Stimulated activated CD4-positive, alpha-beta T cell treated with anti-CD3 and anti-CD28 coated beads, Interleukin-1b, Interleukin-23, amount 100 ng/mL, for 24 hours (primary cell): ENCODE measurements around the gene CCRL2.
A peak's percentile ranks its signal among the peaks of the same experiment; 100 is the strongest.
"Not testable (repeated sequence)": the region's sequence is repeated elsewhere in the genome, so short reads cannot be mapped to it uniquely, and the experiment has no call there.

Experiments
- DNase-seq, 4 experiments: peaks; one replicate each; pipeline ENCODE4 v3.0.0-alpha.2; 2020; ENCODE audit warnings: low read depth in 4 of 4, low spot score in 1 of 4

The CCRL2 gene

DNA sequence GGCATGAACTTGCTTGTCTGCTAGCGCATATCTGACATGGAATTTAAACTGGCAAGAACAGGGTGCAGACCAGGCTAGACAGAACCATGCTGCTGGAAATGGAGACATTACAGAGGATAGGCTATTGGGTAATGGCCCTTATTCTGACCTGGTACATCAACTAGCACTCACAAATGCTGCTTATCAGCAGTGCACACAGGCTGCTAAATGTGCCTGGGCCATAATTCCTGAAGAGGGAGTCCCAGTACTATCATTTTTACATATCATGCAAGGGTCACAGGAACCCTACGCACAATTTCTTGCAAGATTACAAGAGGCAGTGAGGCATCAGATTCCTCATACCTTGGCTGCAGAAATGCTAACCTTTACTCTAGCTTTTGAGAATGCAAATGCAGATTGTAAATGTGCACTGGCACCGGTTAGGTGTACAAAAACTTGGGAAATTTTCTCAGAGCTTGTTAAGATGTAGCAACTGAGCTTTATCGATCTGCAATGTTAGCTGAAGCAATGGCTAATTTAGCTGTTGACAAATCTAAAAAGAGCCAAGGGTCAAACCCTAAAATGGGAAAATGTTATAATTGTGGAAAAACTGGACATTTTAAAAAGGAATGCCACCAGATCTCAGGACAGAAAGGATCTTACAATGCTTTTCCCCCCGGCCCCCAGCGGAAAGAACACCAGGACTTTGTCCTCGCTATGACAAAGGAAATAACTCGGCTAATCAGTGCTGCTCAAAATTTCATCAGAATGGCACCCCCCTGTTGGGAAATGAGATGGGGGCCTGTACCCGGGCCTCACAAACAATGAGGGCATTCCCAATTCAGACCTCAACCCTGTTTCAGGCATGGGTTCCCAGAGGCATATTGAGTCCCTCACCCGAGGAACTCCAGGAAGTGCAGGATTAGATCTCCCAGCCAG, 21.1 kb downstream of the CCRL2 start:
- no peak for DNase-seq

DNA sequence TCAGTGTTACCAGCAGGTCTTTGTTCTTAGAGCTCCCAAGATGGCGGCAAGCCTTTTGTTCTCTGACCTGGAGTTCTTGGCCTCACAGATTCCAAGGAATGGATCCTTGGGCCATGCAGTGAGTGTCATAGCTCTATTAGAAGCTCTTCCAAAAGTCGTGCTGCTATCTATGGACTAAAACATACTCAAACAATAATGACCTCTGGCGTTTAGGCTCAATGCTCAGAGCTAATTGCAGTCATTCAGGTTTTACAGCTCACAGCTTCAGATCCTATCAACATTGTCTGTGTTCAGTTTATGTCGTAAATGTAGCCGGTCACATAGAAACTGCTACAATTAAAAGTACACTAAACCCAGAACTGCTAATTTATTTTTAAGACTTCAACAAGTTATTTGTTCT, 22.2 kb downstream of the CCRL2 start:
- no peak for DNase-seq

DNA sequence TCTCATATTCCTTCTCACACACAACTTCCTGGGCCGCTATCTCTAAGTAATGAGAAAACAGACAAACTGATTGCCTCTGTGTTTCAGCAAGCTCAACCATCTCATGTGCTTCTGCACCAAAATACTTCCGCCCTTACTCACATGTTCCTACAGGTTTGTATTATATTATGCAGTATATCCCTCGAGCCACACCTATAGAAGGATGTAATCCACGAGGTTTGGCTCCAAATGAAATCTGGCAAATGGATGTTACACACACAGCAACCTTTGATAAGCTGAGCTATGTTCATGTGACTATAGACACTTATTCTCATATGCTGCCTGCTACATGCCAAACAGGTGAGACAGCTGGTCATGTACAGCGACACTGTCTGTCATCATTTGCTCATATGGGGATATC, 22.6 kb downstream of the CCRL2 start:
- no peak for DNase-seq

DNA sequence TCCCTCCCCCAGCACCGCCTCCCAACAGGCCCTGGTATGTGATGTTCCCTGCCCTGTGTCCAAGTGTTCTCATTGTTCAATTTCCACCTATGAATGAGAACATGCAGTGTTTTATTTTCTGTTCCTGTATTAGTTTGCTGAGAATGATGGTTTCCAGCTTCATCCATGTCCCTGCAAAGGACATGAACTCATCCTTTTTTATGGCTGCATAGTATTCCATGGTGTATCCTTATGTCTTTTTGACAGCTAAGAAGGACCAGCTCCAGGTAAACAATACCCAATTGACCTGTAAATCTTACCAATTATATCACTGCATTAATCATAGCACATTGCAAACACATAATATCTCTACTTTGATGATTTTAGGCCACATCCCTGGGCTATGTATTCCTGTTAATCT, 23.8 kb downstream of the CCRL2 start:
- not testable (repeated sequence) for DNase-seq

DNA sequence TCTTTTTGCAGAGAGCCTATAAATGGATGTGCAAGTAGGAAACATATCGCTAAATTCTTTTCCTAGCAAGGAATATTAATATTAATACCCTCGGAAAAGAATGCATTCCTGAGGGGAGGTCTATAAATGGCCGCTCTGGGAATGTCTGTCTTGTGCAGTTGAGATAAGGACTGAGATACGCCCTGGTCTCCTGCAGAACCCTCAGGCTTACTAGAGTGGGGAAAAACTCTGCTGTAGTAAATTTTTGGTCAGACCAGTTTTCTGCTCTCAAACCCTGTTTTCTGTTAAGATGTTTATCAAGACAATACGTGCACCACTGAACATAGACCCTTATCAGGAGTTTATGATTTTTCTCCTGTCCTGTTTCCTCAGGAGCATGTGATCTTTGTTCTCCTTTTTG, 24.8 kb downstream of the CCRL2 start:
- not testable (repeated sequence) for DNase-seq

DNA sequence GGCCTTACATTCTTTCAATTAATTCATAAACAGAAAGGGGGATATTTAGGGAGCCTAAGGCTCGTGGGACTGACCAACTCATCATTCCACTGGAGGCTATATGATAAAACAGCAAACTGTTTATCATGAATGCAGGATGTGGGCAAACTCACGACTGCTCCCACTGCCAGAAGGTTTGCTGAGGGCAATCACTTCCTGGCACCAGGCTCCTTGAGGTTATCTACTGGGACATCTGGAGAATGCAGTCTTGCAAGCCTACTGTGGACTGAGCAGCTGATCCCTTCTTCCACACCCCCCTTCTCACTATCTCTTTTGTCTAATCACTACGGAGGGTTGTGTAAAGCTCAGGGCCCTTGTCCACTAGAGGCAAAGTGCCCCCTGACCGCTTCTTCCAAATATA, 26.1 kb downstream of the CCRL2 start:
- DNase-seq = not testable (repeated sequence)

DNA sequence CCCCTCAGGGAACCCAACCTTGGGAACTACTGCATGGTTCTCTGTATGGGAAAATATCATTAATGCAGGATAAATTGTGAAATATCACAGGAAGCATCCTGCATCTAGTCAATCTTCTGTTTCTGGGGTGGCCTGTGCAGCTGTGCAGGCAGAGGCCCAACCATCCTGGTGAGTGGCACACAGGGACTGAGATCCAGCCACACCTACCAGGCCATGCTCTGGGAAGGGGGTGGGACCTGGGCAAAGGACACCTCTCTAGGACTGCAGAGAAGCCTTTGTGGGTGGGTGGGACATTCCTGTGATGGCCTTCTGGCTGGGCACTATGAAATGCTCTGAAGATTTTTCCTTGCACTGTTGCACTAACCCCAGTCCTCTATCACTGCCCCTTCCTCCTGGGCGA, 26.8 kb downstream of the CCRL2 start:
- DNase-seq = no peak

DNA sequence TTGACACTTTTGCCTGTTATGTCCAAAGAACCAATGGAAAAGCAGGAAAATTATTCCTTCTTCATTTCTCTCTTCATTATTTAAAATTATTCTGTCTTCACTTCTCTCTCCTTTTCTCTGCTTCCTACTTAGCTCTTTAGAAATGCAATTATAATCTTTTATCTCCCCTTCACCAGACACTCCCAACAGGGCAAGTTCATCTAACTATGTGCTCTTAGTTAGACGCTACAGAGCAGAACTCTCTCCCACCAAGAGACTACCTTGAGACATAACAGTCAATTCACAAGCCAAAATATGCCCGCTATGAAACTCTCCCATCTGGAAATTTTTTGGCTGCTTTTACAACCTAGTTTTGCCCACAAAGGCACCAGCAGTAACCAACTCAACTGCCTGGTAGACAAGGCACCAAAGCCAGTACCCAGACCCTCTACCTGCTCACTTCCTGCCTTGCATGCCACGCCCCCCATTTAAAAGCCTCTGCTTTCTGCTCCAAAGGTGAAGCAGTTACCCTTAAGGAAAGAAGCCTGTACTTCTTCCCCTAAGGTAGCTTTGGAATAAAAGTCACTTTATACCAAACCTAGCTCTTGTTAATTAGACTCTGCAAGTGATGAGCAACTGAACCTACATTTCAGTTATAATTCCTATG, 28.1 kb downstream of the CCRL2 start:
- no peak for DNase-seq

DNA sequence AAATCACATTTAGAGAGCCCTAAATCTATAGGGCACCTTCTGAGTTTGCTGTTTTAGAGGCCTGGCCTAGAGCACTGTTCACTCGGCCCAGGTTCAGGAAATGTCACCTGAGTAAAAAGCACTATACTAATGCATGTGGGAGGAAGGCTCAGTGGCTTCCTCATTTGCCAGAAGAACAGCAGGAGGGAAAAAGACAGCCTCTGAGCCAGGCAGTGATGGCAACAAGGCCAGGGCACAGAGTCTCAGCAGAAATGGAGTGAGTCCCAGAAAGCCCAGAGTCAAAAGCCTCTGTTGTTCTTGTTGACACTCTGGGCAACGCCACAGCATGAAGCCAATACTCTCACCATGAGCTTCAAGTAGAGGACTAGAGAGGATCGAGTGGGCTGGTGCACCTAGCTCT, 31.8 kb downstream of the CCRL2 start:
- DNase-seq = no peak

DNA sequence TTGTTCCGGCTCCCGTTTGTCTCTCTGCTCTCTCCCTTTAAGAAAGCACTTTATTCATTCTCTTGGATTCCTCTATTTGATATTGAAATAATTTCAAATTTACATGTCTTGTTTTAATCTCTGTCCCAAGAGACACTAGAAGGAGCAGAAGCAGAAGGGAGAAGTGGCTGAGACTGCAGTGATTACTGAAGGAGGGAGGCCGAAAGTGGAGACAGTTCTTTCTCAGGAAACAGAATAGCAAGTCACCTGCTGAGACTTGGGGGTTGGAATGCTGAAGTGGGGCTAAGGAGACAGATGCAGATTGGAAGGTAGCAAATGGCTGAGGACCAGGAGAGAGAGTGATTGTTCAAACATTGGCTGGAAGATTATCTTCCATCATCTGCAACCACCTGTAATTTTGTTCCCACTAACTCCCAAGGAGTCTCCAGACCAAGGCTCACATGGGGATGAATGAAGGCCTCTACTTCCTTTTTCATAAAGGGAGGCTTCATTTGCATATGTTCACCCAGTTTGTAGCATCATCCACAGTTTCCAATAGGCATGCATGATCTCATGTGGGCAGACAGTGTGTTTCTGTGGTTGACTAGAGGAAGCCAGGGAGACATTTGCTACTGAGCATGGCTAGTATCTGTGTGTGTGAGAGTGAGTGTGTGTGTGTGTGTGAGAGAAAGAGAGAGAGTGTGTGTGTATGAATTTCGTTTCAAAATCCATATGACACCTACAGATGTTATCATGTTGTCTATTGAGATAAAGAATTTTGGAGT, 33.7 kb downstream of the CCRL2 start:
- peak in 1 of 4 experiments; percentile 4 for DNase-seq

DNA sequence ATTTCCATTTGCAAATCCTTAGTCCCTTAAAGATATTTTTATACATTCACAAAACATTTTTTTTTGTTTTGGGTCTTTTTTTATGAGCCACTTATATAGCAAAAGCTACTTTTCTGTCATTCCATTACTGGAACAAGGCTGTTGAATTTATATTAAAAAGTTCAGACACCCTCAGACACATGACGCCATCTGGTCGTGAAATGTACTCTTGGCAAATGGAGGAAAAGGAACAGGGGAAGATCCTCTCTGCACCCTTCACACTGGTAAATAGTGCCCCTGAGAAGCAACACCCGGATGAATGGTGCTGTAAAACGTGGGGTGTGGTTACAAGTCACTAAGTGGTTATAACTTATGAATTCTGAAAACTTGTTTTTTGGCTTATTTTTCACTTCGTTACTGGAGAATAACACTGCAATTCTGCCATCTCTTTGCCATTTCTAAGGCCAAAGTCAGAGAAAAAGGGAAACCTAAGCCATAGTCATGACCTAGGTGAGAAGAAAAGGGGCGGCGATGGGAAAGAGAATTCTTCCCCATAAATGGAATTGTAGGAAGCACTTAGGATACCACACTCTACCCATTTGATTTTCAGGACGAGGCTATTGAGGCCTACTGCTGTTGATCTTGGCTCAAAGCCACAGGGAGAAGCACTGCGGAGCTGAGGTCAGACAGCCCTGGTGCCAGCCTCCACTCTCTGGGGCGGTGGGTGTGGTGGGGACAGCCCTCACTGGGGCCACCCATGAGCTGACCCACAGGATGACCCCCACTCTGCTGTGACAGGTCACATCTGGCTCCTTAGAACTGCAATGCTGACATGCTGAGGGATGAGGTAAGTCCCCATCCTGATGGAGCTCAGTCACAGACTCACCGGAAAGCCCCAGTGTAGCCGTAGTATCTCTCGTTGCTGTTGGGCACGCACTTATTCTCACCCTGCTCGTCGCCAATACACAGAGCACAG, 35.8 kb downstream of the CCRL2 start:
- DNase-seq = peak in 2 of 4 experiments; percentile 6 to 39

DNA sequence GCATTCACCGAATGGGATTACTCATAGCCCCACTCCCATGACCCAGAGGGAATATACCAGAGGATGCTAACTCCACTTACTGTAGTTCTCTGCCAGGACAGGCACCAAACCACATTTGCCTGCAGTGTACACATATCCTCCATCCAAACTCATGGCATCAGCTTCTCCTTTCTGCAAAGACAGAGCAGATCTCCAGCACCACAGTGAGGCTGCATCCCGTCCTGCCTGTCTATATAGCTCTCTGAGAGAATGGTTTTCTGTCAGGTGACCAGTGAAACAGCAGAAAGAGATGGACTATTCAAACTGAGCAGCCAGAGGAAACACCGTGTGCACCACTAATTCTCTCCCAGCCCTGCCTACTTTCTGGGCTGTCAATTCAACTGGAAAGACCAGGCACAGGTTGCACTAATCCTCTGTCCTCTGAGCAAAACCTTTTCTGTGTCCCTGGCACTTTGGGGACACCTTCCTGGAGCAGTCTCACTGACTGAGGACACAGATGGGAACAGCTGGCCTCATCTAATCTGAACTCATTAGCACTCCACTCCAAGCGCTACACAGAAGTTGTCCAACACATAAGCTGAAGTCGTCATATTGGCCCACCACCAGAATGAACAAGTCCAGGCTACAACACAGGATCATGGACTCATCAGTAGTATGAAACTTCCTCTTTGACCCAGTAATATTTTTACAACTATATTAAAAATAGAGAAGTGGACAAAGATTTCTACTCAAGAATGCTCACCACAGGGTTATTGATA, 40.3 kb downstream of the CCRL2 start:
- no peak for DNase-seq

DNA sequence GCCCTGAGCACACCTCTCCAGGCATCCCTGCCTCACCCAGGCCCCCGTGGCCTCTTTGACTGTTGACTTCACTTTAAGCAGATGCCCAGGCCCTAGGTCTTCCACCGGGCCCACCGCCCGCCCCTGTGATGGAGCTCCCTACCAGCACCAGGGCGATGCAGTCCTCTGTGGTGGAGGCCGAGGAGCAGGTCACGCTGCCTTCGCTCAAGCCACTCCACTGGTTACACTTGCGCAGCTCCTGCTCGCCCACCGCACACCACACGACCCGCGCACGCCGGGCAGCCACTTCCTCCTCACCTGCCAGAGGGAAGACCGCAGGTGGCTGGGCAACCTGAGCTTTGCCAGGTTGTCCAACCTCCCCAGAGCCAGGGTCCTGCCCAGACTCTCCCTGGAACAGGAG, 41.7 kb downstream of the CCRL2 start:
- no peak for DNase-seq

DNA sequence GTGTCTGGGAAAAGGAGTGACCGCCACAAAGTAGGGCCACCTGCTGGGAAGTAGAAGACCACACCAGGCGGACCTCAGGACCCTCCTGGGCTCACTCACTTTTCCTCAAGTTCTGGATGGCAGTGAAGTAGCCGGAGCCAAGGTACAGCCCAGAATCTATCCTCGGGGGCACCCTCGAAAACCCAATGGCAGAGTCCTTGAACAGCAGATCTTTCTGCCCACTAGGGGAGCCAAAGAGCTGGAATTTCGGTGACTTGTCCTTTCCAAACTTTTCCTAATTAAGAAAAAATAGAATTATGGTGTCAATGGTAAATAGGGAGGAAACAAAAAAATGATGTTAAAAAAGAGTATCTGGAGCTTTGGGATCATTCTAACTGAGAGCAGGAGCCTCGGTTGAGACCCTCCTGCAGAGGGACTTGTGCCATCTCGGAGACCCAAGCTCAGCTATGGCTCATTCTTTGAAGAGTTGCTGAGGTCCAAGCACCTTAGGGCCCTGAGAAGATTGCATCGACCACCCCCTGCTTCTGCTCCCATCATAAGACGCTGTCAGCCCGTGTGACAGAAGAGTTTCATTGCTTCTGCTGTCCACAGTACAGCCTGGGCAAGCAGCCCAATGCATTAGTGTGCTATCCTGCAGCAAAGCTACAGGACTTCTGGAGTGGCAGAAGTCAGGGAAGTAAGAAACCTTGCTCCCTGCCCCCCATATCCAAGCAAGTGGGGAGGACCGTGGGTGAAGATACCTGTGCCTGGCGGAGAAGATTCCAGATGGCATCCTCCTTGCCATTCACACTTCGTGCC, 42.9 kb downstream of the CCRL2 start:
- no peak for DNase-seq

DNA sequence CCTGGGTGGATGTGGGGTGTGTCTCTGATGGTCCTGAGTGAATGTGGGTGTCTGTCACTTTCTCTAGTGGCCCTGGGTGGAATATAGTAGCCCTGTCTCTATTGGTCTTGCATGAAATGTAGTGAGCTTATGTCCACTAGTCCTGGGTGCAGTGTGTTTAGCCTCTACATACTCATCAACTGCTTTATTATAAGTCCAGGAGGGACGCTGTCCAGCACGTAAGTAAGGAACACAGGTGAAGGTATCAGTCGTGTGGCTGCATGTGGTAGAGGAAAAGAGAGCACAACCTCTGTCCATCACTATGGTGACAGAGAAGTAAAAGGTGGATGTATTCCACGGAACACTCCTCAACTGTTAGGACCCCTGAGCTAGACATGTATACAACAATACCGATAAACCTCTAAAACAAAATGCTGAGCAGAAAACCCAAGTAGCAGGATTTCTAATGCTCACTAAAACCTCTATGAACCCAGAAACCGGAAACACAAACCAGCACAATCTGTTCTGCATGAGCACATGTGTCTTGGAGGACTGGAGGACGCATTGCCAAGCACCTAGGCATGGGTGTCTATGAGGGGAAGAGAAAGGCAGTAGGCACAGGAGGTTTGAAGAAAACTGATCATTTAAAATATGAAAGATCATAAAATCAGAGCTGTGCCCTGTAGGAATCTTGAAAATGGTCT, 46.6 kb downstream of the CCRL2 start:
- DNase-seq = no peak

DNA sequence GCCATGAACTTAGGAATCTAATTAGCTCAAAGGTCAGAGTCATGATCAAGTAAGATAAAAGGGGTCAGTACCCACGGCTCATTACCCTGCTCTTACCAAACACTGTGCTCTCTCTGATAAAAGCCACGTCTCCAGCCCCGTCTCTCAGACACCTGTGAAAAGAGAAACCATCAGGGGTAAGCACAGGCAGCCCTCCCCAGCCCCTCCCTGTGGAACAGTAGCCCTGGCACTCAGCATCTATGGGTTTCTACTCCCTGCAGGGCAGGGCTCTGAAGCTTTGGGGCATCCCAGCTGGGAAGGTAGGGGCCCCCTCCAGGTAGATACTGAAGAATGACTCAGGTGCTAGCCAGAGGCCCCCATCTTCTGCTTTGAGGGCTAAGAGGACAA, 47.1 kb downstream of the CCRL2 start:
- no peak for DNase-seq

DNA sequence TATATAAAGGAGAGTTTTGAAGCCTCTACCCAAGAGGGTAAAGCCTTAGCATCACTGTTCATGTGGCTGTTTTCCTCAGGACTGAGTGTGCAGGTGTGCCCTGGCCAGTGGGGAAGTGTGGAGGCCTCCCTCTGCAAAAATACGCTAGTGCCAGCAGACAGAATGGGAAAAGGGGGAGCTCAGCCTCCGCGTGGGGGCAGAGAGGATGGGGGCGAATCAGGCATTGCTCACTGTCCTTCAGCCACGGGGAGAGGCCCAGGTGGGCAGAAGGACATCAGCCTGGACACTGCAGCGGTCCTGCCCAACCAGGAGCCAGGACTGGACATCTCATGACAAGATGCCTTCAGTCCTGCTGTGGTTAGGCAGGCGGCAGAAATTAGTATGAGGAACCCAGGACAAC, 47.5 kb downstream of the CCRL2 start:
- DNase-seq = no peak

DNA sequence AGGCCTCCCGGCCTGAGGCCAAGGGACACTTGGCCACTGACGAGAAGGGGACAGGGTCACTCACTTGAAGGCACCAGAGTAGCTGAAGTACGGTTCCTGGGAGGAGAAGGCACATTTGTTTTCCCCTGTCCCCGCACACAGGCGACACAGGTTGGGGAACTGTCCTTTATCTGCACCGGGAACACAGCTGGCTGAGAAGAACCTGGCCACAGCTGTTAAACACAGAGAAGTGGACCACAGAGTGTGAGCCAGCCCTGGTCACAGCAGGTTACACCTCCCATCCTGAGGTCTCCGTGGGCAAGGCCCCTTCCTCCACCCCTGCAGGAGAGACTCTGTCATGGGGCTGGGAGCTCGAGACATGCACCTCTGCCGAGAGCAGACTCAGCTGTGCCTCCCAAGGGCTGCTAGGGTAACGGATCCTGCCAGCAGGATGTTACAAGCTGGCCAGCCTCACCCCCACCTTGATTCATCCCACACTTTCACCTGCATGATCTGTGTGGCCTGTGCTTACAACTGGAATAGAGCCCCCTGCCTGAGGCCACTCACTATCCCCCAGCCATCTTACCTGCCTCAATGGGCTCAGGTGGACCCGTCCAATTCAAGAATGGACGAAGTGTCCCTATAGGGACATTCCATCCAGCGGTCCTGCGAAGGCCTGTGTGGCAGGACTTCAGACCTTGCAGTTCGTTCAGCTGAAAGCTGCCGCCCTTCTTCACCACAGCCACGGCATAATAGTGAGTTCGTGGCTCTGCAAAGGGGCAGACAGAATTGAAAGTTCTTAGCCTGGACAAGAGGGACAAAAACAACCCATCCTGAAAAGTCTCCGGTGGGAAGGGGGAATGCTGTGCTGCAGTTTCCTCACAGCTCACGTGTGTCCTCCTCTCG, 48.4 kb downstream of the CCRL2 start:
- DNase-seq = no peak
